GM12878 (cell line): ENCODE results near the gene TMEM40. TPM values are rescaled to one million over a fixed set of nuclear protein-coding genes. Genes with fewer than 3 reads are reported as not detected.

Experiments
- ATAC-seq: fragments of 200-7000 bp; cut with Tn5 transposase; 3 replicates; pipeline ENCODE4 v1.9.1; 2020; ENCODE audit warnings: mild to moderate bottlenecking, moderate library complexity
- BruUV-seq: library from RNA; stranded (reverse); fragments of 400-500 nt; replicated peaks from 2 replicates; lab custom pipeline; 2021; lab: Mats Ljungman, UMichigan
- CTCF ChIA-PET: fragments of 300-600 bp; sonication (Branson Sonifier 250); formaldehyde crosslinking; extraction: SDS; loops from one replicate; lab custom pipeline; 2021; ENCODE audit warnings: inconsistent platforms; lab: Yijun Ruan, JAX
- POLR2A ChIA-PET: fragments of 350-600 bp; formaldehyde crosslinking; extraction: SDS; loops from one replicate; lab custom pipeline; 2021; ENCODE audit warnings: inconsistent platforms; lab: Charles Lee
- RAD21 ChIA-PET: fragments of 300-600 bp; sonication (Branson Sonifier 250); formaldehyde crosslinking; loops from one replicate; lab custom pipeline; 2023; ENCODE audit warnings: antibody characterized with exemption; ENCODE audit not compliant: unreplicated experiment; lab: Charles Lee
- SMC1A ChIA-PET: fragments of 300-600 bp; sonication (Branson Sonifier 250); formaldehyde crosslinking; loops from one replicate; lab custom pipeline; 2023; ENCODE audit not compliant: unreplicated experiment, uncharacterized antibody; lab: Charles Lee
- DNase-seq: peaks from one replicate; pipeline ENCODE4 v3.0.0-alpha.2; 2011; ENCODE audit warnings: low read depth, low spot score
- FAIRE-seq: peaks from 3 replicates; lab custom pipeline; 2011; peaks lifted over from hg19 to GRCh38; lab: Jason Lieb, UNC
- H2AFZ ChIP-seq: 2 replicates; pipeline ENCODE4 v1.6.0; 2011; ENCODE audit warnings: low read depth, low read length, control low read depth; ENCODE audit not compliant: control insufficient read depth
- H3K27ac ChIP-seq: 2 replicates; pipeline ENCODE4 v1.5.1; 2011; ENCODE audit warnings: control low read depth; ENCODE audit not compliant: control insufficient read depth, insufficient read depth
- H3K27me3 ChIP-seq, 2 experiments: replicated peaks in 1 of 2; 2 replicates each; pipeline versions ENCODE4 v1.6.0 to v1.6.1; 2011; ENCODE audit warnings: low read length in 1 of 2; ENCODE audit not compliant: control insufficient read depth in 2 of 2, insufficient read depth in 2 of 2
- H3K36me3 ChIP-seq, 2 experiments: 2 replicates each; pipeline ENCODE4 v1.5.1; 2011; ENCODE audit warnings: low read length in 1 of 2; ENCODE audit not compliant: control insufficient read depth in 2 of 2, insufficient read depth in 2 of 2
- H3K4me1 ChIP-seq: 2 replicates; pipeline ENCODE4 v1.6.1; 2011; ENCODE audit warnings: mild to moderate bottlenecking, low read length, moderate library complexity, mixed read lengths; ENCODE audit not compliant: control insufficient read depth, insufficient read depth
- H3K4me2 ChIP-seq: 2 replicates; pipeline ENCODE4 v1.6.0; 2011; ENCODE audit warnings: control low read depth; ENCODE audit not compliant: control insufficient read depth, insufficient read depth
- H3K4me3 ChIP-seq: fragments of 200-600 bp; sonication (generic); 2 replicates; pipeline ENCODE4 v1.5.1; 2016
- H3K79me2 ChIP-seq: 2 replicates; pipeline ENCODE4 v1.6.0; 2011; ENCODE audit warnings: low read length; ENCODE audit not compliant: control insufficient read depth, insufficient read depth
- H3K9ac ChIP-seq: 2 replicates; pipeline ENCODE4 v1.8.0; 2011; ENCODE audit warnings: low read length, control low read depth, mixed read lengths; ENCODE audit not compliant: control insufficient read depth, insufficient read depth
- H3K9me3 ChIP-seq: replicated peaks from 3 replicates; pipeline ENCODE4 v1.5.1; 2011; ENCODE audit warnings: mild to moderate bottlenecking, low read length; ENCODE audit not compliant: control insufficient read depth, insufficient read depth
- H4K20me1 ChIP-seq: 2 replicates; pipeline ENCODE4 v1.6.0; 2011; ENCODE audit not compliant: control insufficient read depth, insufficient read depth
- CBX3 ChIP-seq: fragments of 200-600 bp; sonication (generic); IDR thresholded peaks from 2 replicates; pipeline ENCODE4 v1.6.1; 2016; ENCODE audit warnings: low read depth, borderline replicate concordance
- CREB1 ChIP-seq: IDR thresholded peaks from 2 replicates; pipeline ENCODE4 v1.6.1; 2012; ENCODE audit warnings: low read depth, mild to moderate bottlenecking, inconsistent platforms
- EGR1 ChIP-seq, 2 experiments: IDR thresholded peaks; 1 replicate in 1 of 2; 2 replicates in 1 of 2; pipeline ENCODE4 v1.6.1; 2011 to 2012; ENCODE audit warnings: low read depth in 2 of 2, low read length in 2 of 2, borderline replicate concordance in 1 of 2, mild to moderate bottlenecking in 1 of 2, moderate library complexity in 1 of 2
- FOXM1 ChIP-seq: IDR thresholded peaks from 2 replicates; pipeline ENCODE4 v1.6.1; 2012; ENCODE audit warnings: low read depth, mild to moderate bottlenecking, inconsistent platforms, low read length, moderate library complexity
- MLLT1 ChIP-seq: fragments of 450-650 bp; IDR thresholded peaks from 2 replicates; pipeline ENCODE4 v1.6.1; 2016; ENCODE audit warnings: mild to moderate bottlenecking
- NFYA ChIP-seq: IDR thresholded peaks from 2 replicates; pipeline ENCODE4 v1.6.1; 2011; ENCODE audit warnings: low read depth, mild to moderate bottlenecking, low read length, improper control_type of control experiment, borderline replicate concordance
- NR2C2 ChIP-seq: IDR thresholded peaks from 2 replicates; pipeline ENCODE4 v1.6.1; 2011; ENCODE audit warnings: borderline replicate concordance, low read depth; ENCODE audit not compliant: control insufficient read depth, insufficient read length
- PML ChIP-seq: IDR thresholded peaks from 2 replicates; pipeline ENCODE4 v1.6.1; 2012; ENCODE audit warnings: low read length, inconsistent platforms
- PRDM15 ChIP-seq: fragments of 450-650 bp; formaldehyde crosslinking; IDR thresholded peaks from 2 replicates; pipeline ENCODE4 v1.4.0; 2020; ENCODE audit warnings: mild to moderate bottlenecking, moderate library complexity
- SKIL ChIP-seq: fragments of 450-650 bp; IDR thresholded peaks from 2 replicates; pipeline ENCODE4 v1.6.1; 2017; ENCODE audit warnings: mild to moderate bottlenecking, low read depth, inconsistent platforms; ENCODE audit not compliant: poor library complexity, severe bottlenecking
- USF1 ChIP-seq: IDR thresholded peaks from 2 replicates; pipeline ENCODE4 v1.6.1; 2011; ENCODE audit warnings: borderline replicate concordance, low read depth, mild to moderate bottlenecking, moderate library complexity, mixed read lengths, low read length; ENCODE audit not compliant: insufficient read depth; ENCODE audit errors: extremely low read length
- WGBS: methylation state at CpG from one replicate; pipeline ENCODE4 v1.1.6; 2016; ENCODE audit warnings: low lambda C conversion rate; ENCODE audit not compliant: insufficient replicate concordance, insufficient coverage; ENCODE audit errors: missing lambda C conversion rate; 5-methylcytosine and 5-hydroxymethylcytosine counted together
- in situ Hi-C: fragments of 300-500 bp; cut with MboI; formaldehyde crosslinking; loops from 9 replicates; pipeline ENCODE4 v1.14.3; 2018; ENCODE audit warnings: mixed read lengths
- intact Hi-C: fragments of 100-400 bp; cut with micrococcal nuclease; formaldehyde crosslinking; loops from one replicate; pipeline ENCODE4 v1.14.2; 2022; ENCODE audit not compliant: unreplicated experiment
- polyA plus RNA-seq, 11 experiments: library from polyadenylated mRNA; depleted of rRNA in 4 of 11; unstranded in 6 of 11; stranded (reverse) in 5 of 11; fragments of >200 nt; fragmentation: Nextera tagmentation in 4 of 11; fragmentation: Illumina TruSeq in 1 of 11; extraction: Ambion mirVana in 4 of 11; extraction: Trizol in 1 of 11; gene quantifications; 1 replicate in 1 of 11; 2 replicates in 10 of 11; pipeline versions ENCODE4 v1.2.1 to v1.2.3, GENCODE V29; 2011 to 2016; ENCODE audit warnings: inconsistent platforms in 2 of 11, missing spikeins in 2 of 11, low read depth in 1 of 11
- total RNA-seq, 4 experiments: library from RNA; depleted of rRNA in 3 of 4; stranded (reverse); fragments of >200 nt in 3 of 4; fragmentation: Illumina TruSeq in 1 of 4; extraction: Trizol in 1 of 4; gene quantifications; 2 replicates each; pipeline versions ENCODE4 v1.2.1 to v1.2.3, GENCODE V29; 2013 to 2021
- TF ChIP-seq, protein P1 (sequence below): IDR thresholded peaks from 2 replicates; pipeline ENCODE4 v1.6.1; 2011; ENCODE audit warnings: low read depth, low read length, improper control_type of control experiment, borderline replicate concordance

Gene TMEM40
- total and polyA plus RNA-seq, 10 of the 15 experiments (the other 5 are each of a cell fraction or from before 2014, with no cell fraction given) = 0.10 to 0.46 (median 0.27) TPM; not detected in 3

GRCh38 chr3:12798559-12799179 lies 39.6 kb upstream of the TMEM40 start:
- H3K9me3 ChIP-seq = no peaks in the 10 kb centered on the region
- TF ChIP-seq PML (no peak), FOXM1 (no peak), CREB1 (no peak), USF1 (no peak), NFYA (no peak), NR2C2 (no peak), CBX3 (no peak), SKIL (no peak), MLLT1 (no peak), EGR1 (IDR thresholded peaks at IDR 0.05; ENCODE audit: borderline replicate concordance in 1 of 2, low read depth in 2 of 2, low read length in 2 of 2) (no peak), PRDM15 (CRISPR knock-in tag) (no peak)
- TF ChIP-seq, protein P1, sequence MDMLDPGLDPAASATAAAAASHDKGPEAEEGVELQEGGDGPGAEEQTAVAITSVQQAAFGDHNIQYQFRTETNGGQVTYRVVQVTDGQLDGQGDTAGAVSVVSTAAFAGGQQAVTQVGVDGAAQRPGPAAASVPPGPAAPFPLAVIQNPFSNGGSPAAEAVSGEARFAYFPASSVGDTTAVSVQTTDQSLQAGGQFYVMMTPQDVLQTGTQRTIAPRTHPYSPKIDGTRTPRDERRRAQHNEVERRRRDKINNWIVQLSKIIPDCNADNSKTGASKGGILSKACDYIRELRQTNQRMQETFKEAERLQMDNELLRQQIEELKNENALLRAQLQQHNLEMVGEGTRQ = no peak

More at GRCh38 chr3:12798559-12799179, 39.6 kb upstream of the TMEM40 start:
- FAIRE-seq (no peak), DNase-seq (no peak), ATAC-seq (no peak)
- no peak overlapping the region for H3K4me3 ChIP-seq
- no peaks in the 10 kb centered on the region for H3K4me1 ChIP-seq
- H3K79me2 ChIP-seq = no peaks in the 10 kb centered on the region
- POLR2A ChIA-PET = no interaction called here
- H3K9ac ChIP-seq = no peak overlapping the region
- SMC1A ChIA-PET = no interaction called here
- CTCF ChIA-PET = interaction anchor here (1.3 kb wide), 1 partner anchor 12 kb away, joined by 5 read pairs; no protein-coding TSS in a partner anchor
- no TSS peak for BruUV-seq
- H3K36me3 ChIP-seq = no peaks in the 10 kb centered on the region
- in situ Hi-C loops = no loop called here
- no peak overlapping the region for H2AFZ ChIP-seq
- H4K20me1 ChIP-seq = no peaks in the 10 kb centered on the region
- WGBS = 43% methylated on average over 12 of the region's 12 CpGs
- intact Hi-C loops = no loop called here
- RAD21 ChIA-PET = no interaction called here
- peaks cover 2 to 6% of the 10 kb centered on the region in 2 experiments for H3K27me3 ChIP-seq
- H3K4me2 ChIP-seq = no peak overlapping the region
- H3K27ac ChIP-seq = no peak overlapping the region
